ENCODE results near the gene PCDHB15.

- TF ChIP-seq CTCF (IDR thresholded peaks at IDR 0.05) (peak; percentile 74), EZH2phosphoT487 (IDR thresholded peaks at IDR 0.05) (no peak)
Measured at GRCh38 chr5:141223112-141223783, 21.9 kb upstream of the PCDHB15 start, which contains the start of gene PCDHB14.
